Peyer's patch (tissue), 4 donors: Measurements from ENCODE around the gene PLP2.

Source experiments
- POLR2A ChIP-seq, 2 donors: fragments of 450-650 bp; IDR thresholded peaks; one replicate each; pipeline ENCODE4 v1.5.1; 2017; ENCODE audit warnings: antibody characterized with exemption in 2 of 2, mild to moderate bottlenecking in 2 of 2, moderate library complexity in 2 of 2
- TF ChIP-seq, protein P1 (sequence below), 6 experiments: fragments of 450-650 bp in 4 of 6; fragments of 200-600 bp in 2 of 6; sonication (generic) in 1 of 6; IDR thresholded peaks; one replicate each; pipeline ENCODE4 v1.5.1; 2017 to 2019; ENCODE audit warnings: antibody characterized with exemption in 6 of 6, mild to moderate bottlenecking in 3 of 6, moderate library complexity in 1 of 6

GRCh38 chrX:49203536-49203935 is 31.8 kb downstream of the PLP2 start:
- TF ChIP-seq, protein P1, sequence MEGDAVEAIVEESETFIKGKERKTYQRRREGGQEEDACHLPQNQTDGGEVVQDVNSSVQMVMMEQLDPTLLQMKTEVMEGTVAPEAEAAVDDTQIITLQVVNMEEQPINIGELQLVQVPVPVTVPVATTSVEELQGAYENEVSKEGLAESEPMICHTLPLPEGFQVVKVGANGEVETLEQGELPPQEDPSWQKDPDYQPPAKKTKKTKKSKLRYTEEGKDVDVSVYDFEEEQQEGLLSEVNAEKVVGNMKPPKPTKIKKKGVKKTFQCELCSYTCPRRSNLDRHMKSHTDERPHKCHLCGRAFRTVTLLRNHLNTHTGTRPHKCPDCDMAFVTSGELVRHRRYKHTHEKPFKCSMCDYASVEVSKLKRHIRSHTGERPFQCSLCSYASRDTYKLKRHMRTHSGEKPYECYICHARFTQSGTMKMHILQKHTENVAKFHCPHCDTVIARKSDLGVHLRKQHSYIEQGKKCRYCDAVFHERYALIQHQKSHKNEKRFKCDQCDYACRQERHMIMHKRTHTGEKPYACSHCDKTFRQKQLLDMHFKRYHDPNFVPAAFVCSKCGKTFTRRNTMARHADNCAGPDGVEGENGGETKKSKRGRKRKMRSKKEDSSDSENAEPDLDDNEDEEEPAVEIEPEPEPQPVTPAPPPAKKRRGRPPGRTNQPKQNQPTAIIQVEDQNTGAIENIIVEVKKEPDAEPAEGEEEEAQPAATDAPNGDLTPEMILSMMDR (IDR thresholded peaks at IDR 0.05) = no peak
- no peak for TF ChIP-seq POLR2A (IDR thresholded peaks at IDR 0.05)
